Heart left ventricle (tissue), 13 donors: Measurements from ENCODE around the gene SYNE2.

Experiments used
- CTCF ChIP-seq, 12 donors: fragments of 200-600 bp; sonication (generic) in 4 of 12; IDR thresholded peaks; one replicate each; pipeline versions ENCODE4 v1.5.0 to v1.8.0; 2018 to 2022; ENCODE audit warnings: antibody characterized with exemption in 12 of 12, mild to moderate bottlenecking in 5 of 12
- POLR2A ChIP-seq, 2 donors: fragments of 450-650 bp; IDR thresholded peaks; one replicate each; pipeline ENCODE4 v1.6.1; 2017; ENCODE audit warnings: antibody characterized with exemption in 2 of 2, mild to moderate bottlenecking in 2 of 2, moderate library complexity in 2 of 2
- donor health status: ischemic (EF 13 %, LVEDD 7.1; RV severe dilation, severe dysfunction).
- donor health status: DM: no; HTN: yes; CAD: no.
- donor health status: DM: no; HTN: no; CAD: no.
- donor health status: ischemic (EF 25% LVEDD 6.9; RV normal size, moderate dysfunction).
- donor health status: ischemic (EF 25% LVEDD 5.7; RV mildly dilated, moderate dysfunction).
- donor health status: ischemic (EF 35%, LVEDD 5.7; RV mildly dilated, moderate dysfunction).
- donor health status: nonischemic (EF 11% LVEDD 7.7; RV severe dilation, severe dysfunction).
- donor health status: DM: yes; HTN: yes; CAD: no.
- donor health status: PGD.
- donor health status: ischemic (EF 29% LVEDD 5.4; RV normal size, mild dysfunction).
- donor health status: nonischemic (EF 23%, LVEDD 6.1; RV moderate dilation, normal function).

- no peak for TF ChIP-seq CTCF (IDR thresholded peaks at IDR 0.05)
- TF ChIP-seq POLR2A (IDR thresholded peaks at IDR 0.05): no peak
Observed at GRCh38 chr14:64176330-64176729, 323.5 kb downstream of the SYNE2 start.
